B cell (primary cell): ENCODE results near the gene TSFM.

Experiments
- EZH2 ChIP-seq: IDR thresholded peaks from 2 replicates; pipeline ENCODE4 v1.6.1; 2012; ENCODE audit warnings: borderline replicate concordance, low read depth, mild to moderate bottlenecking, moderate library complexity, low read length; ENCODE audit not compliant: insufficient read depth, poor library complexity, severe bottlenecking
- TF ChIP-seq, protein P1 (sequence below): fragments of 200-600 bp; IDR thresholded peaks from one replicate; pipeline ENCODE4 v1.8.0; 2022; ENCODE audit warnings: antibody characterized with exemption, mild to moderate bottlenecking

DNA sequence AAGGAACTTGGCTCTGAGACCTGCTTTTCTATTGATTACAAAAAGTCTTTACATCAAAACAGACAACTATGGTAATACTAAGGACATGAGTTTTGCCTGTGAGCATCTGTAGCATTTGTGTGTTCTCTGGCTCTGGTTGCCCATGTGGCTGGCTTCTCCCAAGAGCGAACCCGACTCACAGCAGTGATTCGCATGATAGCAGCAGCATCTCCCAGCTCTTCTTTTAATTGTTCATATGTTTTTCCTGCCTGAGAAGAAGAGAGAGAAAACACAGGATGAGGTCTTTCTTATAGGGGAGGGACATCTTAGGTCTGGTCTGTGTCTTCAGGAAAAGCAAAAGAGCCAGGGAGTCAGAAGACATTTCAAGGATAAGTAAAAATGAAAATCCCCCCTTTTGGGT, 18.4 kb downstream of the TSFM start:
- TF ChIP-seq, protein P1, sequence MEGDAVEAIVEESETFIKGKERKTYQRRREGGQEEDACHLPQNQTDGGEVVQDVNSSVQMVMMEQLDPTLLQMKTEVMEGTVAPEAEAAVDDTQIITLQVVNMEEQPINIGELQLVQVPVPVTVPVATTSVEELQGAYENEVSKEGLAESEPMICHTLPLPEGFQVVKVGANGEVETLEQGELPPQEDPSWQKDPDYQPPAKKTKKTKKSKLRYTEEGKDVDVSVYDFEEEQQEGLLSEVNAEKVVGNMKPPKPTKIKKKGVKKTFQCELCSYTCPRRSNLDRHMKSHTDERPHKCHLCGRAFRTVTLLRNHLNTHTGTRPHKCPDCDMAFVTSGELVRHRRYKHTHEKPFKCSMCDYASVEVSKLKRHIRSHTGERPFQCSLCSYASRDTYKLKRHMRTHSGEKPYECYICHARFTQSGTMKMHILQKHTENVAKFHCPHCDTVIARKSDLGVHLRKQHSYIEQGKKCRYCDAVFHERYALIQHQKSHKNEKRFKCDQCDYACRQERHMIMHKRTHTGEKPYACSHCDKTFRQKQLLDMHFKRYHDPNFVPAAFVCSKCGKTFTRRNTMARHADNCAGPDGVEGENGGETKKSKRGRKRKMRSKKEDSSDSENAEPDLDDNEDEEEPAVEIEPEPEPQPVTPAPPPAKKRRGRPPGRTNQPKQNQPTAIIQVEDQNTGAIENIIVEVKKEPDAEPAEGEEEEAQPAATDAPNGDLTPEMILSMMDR, result no peak
- no peak for TF ChIP-seq EZH2
